Gastroesophageal sphincter (tissue), 3 donors: ENCODE data around the gene PNPT1.

Experiments
- EP300 ChIP-seq: sonication (generic); formaldehyde crosslinking; IDR thresholded peaks from one replicate; pipeline ENCODE4 v1.6.1; 2017; ENCODE audit warnings: antibody characterized with exemption, mild to moderate bottlenecking
- POLR2A ChIP-seq, 2 donors: fragments of 450-650 bp; IDR thresholded peaks; one replicate each; pipeline ENCODE4 v1.6.1; 2017; ENCODE audit warnings: antibody characterized with exemption in 2 of 2, mild to moderate bottlenecking in 2 of 2, moderate library complexity in 1 of 2
- POLR2AphosphoS5 ChIP-seq: sonication (generic); formaldehyde crosslinking; IDR thresholded peaks from one replicate; pipeline ENCODE4 v1.6.1; 2017; ENCODE audit warnings: antibody characterized with exemption
- TF ChIP-seq, protein P1 (sequence below), 4 experiments: fragments of 200-600 bp in 2 of 4; fragments of 450-650 bp in 2 of 4; sonication (generic) in 1 of 4; IDR thresholded peaks; one replicate each; pipeline ENCODE4 v1.5.1; 2017 to 2019; ENCODE audit warnings: antibody characterized with exemption in 4 of 4, mild to moderate bottlenecking in 2 of 4, moderate library complexity in 2 of 4

DNA sequence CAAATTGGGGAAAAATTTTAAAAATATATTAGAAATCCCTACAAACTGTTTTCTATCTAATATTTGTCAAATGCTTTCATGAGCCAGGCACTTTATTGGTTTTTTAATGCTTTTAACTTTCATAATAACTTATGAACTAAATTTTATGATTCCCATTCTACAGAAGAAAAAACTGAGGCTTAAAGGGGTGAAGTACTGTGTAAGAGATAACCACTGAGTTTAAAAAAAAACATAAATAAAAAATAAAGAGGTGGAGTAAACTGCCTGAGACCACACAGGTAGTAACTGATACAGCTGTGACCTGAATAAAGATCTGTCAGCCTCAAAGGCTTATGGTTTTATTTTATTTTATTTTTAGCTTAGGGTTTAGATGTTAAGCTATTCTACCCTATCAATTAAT, 24.7 kb downstream of the PNPT1 start:
- TF ChIP-seq, protein P1, sequence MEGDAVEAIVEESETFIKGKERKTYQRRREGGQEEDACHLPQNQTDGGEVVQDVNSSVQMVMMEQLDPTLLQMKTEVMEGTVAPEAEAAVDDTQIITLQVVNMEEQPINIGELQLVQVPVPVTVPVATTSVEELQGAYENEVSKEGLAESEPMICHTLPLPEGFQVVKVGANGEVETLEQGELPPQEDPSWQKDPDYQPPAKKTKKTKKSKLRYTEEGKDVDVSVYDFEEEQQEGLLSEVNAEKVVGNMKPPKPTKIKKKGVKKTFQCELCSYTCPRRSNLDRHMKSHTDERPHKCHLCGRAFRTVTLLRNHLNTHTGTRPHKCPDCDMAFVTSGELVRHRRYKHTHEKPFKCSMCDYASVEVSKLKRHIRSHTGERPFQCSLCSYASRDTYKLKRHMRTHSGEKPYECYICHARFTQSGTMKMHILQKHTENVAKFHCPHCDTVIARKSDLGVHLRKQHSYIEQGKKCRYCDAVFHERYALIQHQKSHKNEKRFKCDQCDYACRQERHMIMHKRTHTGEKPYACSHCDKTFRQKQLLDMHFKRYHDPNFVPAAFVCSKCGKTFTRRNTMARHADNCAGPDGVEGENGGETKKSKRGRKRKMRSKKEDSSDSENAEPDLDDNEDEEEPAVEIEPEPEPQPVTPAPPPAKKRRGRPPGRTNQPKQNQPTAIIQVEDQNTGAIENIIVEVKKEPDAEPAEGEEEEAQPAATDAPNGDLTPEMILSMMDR (IDR thresholded peaks at IDR 0.05): no peak
- TF ChIP-seq POLR2A (IDR thresholded peaks at IDR 0.05) (no peak), POLR2AphosphoS5 (no peak), EP300 (no peak)
